ENCODE measurements around the gene DNASE2B.
A peak's percentile ranks its signal among the peaks of the same experiment; 100 is the strongest.

Gene DNASE2B, protein sequence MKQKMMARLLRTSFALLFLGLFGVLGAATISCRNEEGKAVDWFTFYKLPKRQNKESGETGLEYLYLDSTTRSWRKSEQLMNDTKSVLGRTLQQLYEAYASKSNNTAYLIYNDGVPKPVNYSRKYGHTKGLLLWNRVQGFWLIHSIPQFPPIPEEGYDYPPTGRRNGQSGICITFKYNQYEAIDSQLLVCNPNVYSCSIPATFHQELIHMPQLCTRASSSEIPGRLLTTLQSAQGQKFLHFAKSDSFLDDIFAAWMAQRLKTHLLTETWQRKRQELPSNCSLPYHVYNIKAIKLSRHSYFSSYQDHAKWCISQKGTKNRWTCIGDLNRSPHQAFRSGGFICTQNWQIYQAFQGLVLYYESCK

DNA sequence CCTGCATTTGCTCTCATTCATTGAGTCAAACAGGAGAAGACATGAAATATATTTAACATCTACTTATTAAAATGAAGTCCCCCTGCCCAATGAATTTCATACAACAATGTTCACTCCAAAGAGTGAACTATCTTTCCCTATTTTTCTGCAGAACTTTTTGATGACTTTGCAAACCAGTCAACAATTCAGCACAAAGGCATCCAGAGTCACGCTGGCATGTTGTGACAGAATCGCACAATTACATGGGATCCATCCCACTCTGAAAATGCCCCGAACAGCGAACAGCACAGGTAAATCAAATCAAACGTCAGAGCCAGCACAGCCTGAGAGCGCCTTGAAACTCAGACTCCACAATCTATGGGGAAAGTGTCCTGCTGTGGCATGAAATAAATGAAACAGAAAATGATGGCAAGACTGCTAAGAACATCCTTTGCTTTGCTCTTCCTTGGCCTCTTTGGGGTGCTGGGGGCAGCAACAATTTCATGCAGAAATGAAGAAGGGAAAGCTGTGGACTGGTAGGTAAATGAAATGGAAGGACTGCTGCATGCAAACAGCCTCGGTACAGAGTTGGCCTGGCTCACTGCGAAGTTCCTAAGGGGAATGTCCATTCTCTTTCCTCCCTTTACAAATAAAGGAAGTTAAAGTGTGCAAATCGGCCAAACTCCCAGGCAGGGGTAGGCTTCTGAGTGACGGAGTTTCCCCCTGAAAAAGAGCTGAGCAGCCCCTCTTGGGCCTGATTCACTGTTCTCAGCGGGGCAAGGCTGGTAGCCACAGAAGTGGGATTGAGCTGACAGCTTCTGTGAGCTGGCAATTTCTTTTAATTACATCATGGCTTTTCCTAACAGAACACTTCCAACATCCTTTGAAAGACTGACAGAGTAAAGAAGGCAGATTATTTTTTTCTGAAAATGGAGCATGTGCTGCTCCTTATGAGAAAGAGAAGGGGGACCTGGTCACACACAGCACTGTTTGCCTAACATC, at the start of gene DNASE2B:
Gene DNASE2B, plus strand, starts transcription at position 310 of the 981 bp plus-strand sequence. Its CDS starts 81 bp downstream, at position 391.
- no peak within 1 kb of the TSS for H3K4me3 ChIP-seq (ENCODE audit: low read depth, low read length)
- no peak for DNase-seq (ENCODE audit: low read depth)

DNA sequence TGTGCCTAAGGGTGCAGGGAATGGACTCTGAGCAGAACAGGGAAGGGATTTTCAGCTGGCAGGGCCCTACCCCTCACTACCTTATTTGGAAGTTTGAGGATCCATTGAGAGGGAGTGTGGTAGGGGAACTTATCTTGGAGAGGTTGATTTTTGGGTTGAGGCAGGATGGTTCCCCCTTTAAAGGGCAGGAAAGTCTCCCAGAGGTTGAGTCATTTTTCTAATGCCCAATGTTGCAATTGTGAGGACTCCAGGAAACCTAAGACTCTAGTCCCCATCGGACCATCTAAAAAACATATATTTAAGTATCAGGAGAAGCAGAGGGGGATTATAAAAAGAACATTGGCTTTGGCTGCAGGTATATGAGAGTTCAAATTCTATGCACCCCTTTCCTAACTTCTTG, 49.5 kb upstream of the DNASE2B start:
- TF ChIP-seq MYC (IDR thresholded peaks at IDR 0.05; ENCODE audit: low read depth, low read length) (no peak), POLR2A (IDR thresholded peaks at IDR 0.05; ENCODE audit: extremely low read depth, insufficient read length) (no peak)
- TF ChIP-seq, protein P1, sequence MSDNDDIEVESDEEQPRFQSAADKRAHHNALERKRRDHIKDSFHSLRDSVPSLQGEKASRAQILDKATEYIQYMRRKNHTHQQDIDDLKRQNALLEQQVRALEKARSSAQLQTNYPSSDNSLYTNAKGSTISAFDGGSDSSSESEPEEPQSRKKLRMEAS (IDR thresholded peaks at IDR 0.05; ENCODE audit: low read depth, low read length): no peak
- TF ChIP-seq, protein P2, sequence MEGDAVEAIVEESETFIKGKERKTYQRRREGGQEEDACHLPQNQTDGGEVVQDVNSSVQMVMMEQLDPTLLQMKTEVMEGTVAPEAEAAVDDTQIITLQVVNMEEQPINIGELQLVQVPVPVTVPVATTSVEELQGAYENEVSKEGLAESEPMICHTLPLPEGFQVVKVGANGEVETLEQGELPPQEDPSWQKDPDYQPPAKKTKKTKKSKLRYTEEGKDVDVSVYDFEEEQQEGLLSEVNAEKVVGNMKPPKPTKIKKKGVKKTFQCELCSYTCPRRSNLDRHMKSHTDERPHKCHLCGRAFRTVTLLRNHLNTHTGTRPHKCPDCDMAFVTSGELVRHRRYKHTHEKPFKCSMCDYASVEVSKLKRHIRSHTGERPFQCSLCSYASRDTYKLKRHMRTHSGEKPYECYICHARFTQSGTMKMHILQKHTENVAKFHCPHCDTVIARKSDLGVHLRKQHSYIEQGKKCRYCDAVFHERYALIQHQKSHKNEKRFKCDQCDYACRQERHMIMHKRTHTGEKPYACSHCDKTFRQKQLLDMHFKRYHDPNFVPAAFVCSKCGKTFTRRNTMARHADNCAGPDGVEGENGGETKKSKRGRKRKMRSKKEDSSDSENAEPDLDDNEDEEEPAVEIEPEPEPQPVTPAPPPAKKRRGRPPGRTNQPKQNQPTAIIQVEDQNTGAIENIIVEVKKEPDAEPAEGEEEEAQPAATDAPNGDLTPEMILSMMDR (IDR thresholded peaks at IDR 0.05; ENCODE audit: low read depth, low read length): no peak
- H3K4me3 ChIP-seq (ENCODE audit: low read depth, low read length): no peak overlapping the region
- DNase-seq (ENCODE audit: low read depth): peak; percentile 6

More for the DNA sequence above, at the start of gene DNASE2B:
- TF ChIP-seq POLR2A (IDR thresholded peaks at IDR 0.05; ENCODE audit: extremely low read depth, insufficient read length): no peak

DNA sequence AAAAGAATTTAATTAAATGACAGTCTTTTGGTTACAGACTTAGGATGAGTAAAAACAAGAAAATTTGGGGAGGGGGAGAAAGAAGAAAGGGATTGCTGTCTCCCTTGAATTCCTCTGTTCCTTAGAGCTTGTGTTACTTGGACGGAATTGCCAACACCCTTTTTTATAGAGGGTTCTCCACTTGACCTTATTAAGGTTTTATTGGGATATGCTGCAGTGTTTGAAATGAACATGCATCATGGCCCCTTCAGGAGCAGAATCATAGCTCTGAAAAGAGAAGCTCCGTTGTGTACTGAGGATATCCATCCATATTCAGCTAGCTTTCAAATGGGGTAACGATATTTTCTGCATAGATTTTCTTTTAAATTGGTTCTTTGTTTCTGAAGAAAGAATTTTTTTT, 48.2 kb upstream of the DNASE2B start:
- DNase-seq (ENCODE audit: low read depth): no peak
- TF ChIP-seq POLR2A (IDR thresholded peaks at IDR 0.05; ENCODE audit: extremely low read depth, insufficient read length) (no peak), MYC (IDR thresholded peaks at IDR 0.05; ENCODE audit: low read depth, low read length) (no peak)
- TF ChIP-seq, protein P2 (IDR thresholded peaks at IDR 0.05; ENCODE audit: low read depth, low read length): no peak
- TF ChIP-seq, protein P1 (IDR thresholded peaks at IDR 0.05; ENCODE audit: low read depth, low read length): no peak
- no peak overlapping the region for H3K4me3 ChIP-seq (ENCODE audit: low read depth, low read length)

DNA sequence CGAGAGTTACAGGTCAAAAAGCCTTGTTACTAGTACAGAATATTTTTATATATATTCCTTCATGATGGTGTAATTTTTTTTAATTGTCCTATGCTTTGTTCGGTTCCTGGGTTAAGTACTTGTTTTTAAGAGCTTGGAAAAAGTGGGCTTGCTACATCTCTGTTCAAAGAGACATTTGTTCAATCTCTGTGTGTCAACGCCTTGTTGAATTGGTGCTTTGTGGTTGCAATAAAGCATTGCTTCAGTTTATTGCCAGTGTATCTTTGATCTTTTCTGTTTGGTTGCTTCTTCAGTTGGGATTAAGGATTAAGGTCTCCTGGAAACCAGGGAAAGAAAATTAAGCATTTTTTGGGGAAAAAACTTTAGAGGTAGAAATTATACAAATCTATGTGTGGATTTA, 47.7 kb upstream of the DNASE2B start:
- no peak overlapping the region for H3K4me3 ChIP-seq (ENCODE audit: low read depth, low read length)
- TF ChIP-seq, protein P2 (IDR thresholded peaks at IDR 0.05; ENCODE audit: low read depth, low read length): no peak
- TF ChIP-seq, protein P1 (IDR thresholded peaks at IDR 0.05; ENCODE audit: low read depth, low read length): no peak
- TF ChIP-seq POLR2A (IDR thresholded peaks at IDR 0.05; ENCODE audit: extremely low read depth, insufficient read length) (no peak), MYC (IDR thresholded peaks at IDR 0.05; ENCODE audit: low read depth, low read length) (no peak)
- DNase-seq (ENCODE audit: low read depth): no peak

DNA sequence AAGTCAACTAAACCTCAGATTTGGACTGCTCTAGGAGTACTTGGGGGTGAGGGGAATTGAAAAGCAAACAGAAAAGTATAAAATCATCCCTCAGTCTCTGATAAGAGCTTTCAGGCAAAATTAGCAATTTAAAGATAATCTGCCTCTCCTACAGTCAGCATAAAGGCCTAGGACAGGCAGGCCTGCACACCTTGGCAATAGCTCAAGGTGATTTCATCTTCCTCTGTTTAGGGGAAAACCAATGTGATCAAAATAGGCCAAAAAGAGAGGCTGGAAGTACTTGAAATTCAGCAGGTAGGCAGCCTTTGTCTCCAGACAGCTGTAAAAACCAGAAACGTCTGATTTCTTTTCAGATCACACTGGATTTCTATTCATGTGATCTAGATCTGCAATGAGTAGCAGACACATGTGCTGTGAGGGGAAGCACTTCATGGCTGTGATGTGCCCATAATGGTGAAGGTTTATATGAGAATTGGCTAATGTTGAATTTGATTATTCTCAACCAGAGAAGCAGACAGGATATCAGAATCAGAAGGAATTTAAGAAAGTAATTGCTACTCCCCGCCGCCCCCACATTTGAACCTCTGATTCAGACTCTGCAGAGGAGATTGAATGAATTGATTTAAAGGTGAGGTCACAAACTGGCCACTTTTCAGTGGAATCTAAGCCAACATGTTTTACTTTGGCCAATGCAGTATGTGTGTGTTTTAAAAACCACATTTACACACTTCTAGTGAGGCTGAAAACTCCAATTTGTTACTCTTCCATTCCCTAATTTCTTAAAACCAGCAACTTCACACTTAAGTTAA, 45.8 kb upstream of the DNASE2B start:
- H3K4me3 ChIP-seq (ENCODE audit: low read depth, low read length): no peak overlapping the region
- DNase-seq (ENCODE audit: low read depth): no peak
- TF ChIP-seq, protein P1 (IDR thresholded peaks at IDR 0.05; ENCODE audit: low read depth, low read length): no peak

DNA sequence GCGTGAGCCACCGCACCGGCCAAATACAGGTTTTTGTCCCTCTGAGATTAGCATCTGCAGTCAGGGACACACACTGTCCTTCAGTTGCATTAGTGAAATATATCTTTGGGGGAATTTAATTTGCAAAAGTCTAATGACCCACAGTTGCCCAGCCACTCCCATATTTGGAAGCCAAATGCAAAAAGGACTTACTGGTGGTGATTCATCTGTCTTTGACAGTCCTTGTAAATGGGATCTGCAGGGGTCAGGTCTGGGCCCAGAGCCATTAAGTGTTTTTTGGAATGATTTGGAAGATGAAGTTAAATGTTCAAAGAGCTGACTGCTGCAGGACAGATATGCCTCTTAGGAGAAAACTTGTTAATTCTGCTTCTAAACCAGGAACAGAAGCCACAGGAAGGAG, 44.6 kb upstream of the DNASE2B start:
- TF ChIP-seq POLR2A (IDR thresholded peaks at IDR 0.05; ENCODE audit: extremely low read depth, insufficient read length) (no peak), MYC (IDR thresholded peaks at IDR 0.05; ENCODE audit: low read depth, low read length) (no peak)
- TF ChIP-seq, protein P2 (IDR thresholded peaks at IDR 0.05; ENCODE audit: low read depth, low read length): no peak
- TF ChIP-seq, protein P1 (IDR thresholded peaks at IDR 0.05; ENCODE audit: low read depth, low read length): no peak
- DNase-seq (ENCODE audit: low read depth): no peak
- no peak overlapping the region for H3K4me3 ChIP-seq (ENCODE audit: low read depth, low read length)
